Pancreas (tissue), 10 donors: ENCODE measurements around the gene POLD3. TPM values are rescaled to one million over a fixed set of nuclear protein-coding genes. Genes with fewer than 3 reads are reported as not detected.

Experiments used
- ATAC-seq, 4 donors: fragments of 200-7000 bp; cut with Tn5 transposase; one replicate each; pipeline versions ENCODE4 v1.8.0 to v1.9.1; 2020; ENCODE audit warnings: mild to moderate bottlenecking in 4 of 4, moderate library complexity in 4 of 4
- DNase-seq, 6 donors: peaks; one replicate each; pipeline ENCODE4 v3.0.0-alpha.2; 2020
- FAIRE-seq: peaks from 2 replicates; lab custom pipeline; 2012; peaks lifted over from hg19 to GRCh38; lab: Jason Lieb, UNC
- H3K27ac ChIP-seq, 4 donors: fragments of 200-600 bp; sonication (generic); 1 replicate in 3 of 4; 2 replicates in 1 of 4; pipeline versions ENCODE4 v1.5.0 to v1.8.0; 2020
- H3K27me3 ChIP-seq, 4 donors: fragments of 200-600 bp; one replicate each; pipeline ENCODE4 v1.8.0; 2021
- H3K36me3 ChIP-seq, 3 donors: fragments of 200-600 bp; sonication (generic) in 1 of 3; one replicate each; pipeline versions ENCODE4 v1.5.0 to v1.8.0; 2020 to 2021
- H3K4me1 ChIP-seq, 3 donors: fragments of 200-600 bp; one replicate each; pipeline ENCODE4 v1.8.0; 2021
- H3K4me3 ChIP-seq, 4 donors: fragments of 200-600 bp; sonication (generic) in 2 of 4; one replicate each; pipeline versions ENCODE4 v1.5.0 to v1.8.0; 2020 to 2021
- H3K9me3 ChIP-seq, 4 donors: fragments of 200-600 bp; one replicate each; pipeline ENCODE4 v1.8.0; 2021
- CTCF ChIP-seq, 4 donors: fragments of 200-600 bp; sonication (generic) in 3 of 4; IDR thresholded peaks; one replicate each; pipeline versions ENCODE4 v1.5.0 to v1.8.0; 2021; ENCODE audit warnings: antibody characterized with exemption in 4 of 4
- WGBS, 2 donors: extraction: QIAGEN DNeasy Blood & Tissue Kit; methylation state at CpG; one replicate each; pipeline ENCODE4 v1.1.7; 2013; 5-methylcytosine and 5-hydroxymethylcytosine counted together
- intact Hi-C, 3 donors: fragments of 100-400 bp; cut with DNase I; formaldehyde crosslinking; loops; one replicate each; pipeline versions ENCODE4 v1.11.1 to v1.14.2; 2022
- polyA plus RNA-seq, 2 donors: library from polyadenylated mRNA; stranded (reverse); fragments of 200-250 nt; gene quantifications; one replicate each; pipeline ENCODE4 v1.2.3, GENCODE V29; 2013
- total RNA-seq, 6 donors: library from RNA; stranded (reverse); fragmentation: NEBNext Ultra II Directional in 4 of 6; extraction: Animal tissue kit (Norgen Biotek cat#: 25700) in 4 of 6; gene quantifications; one replicate each; pipeline versions ENCODE4 v1.2.1 to v1.2.4, GENCODE V29; 2021 to 2023
- donor health status: healthy with polysubstance abuse.
- donor health status: DM: no; HTN: no; CAD: no; lungs with moderate emphysema.
- donor health status: DM: no; HTN: no; CAD: no.
- donor health status: control.
- donor health status: control.
- donor health status: Bipolar disorder and iron deficiency.
- donor health status: DM: yes; HTN: yes; CAD: no.
- donor health status: DM: no; HTN: no; CAD: no.
- donor health status: DM: no; HTN: no; CAD: no.
- donor health status: DM: yes; HTN: yes; CAD: no.

Gene POLD3
- total and polyA plus RNA-seq, 8 donors, result 7.2 to 14.0 (median 9.6) TPM

- ATAC-seq, result no peak
- Histone ChIP-seq H3K27ac (no peak overlapping the region), H3K36me3 (peaks cover 0 to 5% (median under 1%) of the 10 kb centered on the region in 3 donors), H3K4me3 (no peak overlapping the region), H3K9me3 (no peaks in the 10 kb centered on the region), H3K27me3 (no peaks in the 10 kb centered on the region), H3K4me1 (no peaks in the 10 kb centered on the region)
- DNase-seq, result no peak
- FAIRE-seq, result no peak
- 90 to 91% methylated on average over 2 of the region's 2 CpGs for WGBS, 2 donors
- intact Hi-C loops, result loop anchor here in 2 of 3 donors (10.0 kb wide), 2 partner anchors 95 to 105 kb away; partner anchors contain the start of gene CHRDL2 (in 1 of the 2)
- no peak for TF ChIP-seq CTCF (IDR thresholded peaks at IDR 0.05)
These were observed 37.7 kb downstream of the POLD3 start for GRCh38 chr11:74630043-74630442.

DNA sequence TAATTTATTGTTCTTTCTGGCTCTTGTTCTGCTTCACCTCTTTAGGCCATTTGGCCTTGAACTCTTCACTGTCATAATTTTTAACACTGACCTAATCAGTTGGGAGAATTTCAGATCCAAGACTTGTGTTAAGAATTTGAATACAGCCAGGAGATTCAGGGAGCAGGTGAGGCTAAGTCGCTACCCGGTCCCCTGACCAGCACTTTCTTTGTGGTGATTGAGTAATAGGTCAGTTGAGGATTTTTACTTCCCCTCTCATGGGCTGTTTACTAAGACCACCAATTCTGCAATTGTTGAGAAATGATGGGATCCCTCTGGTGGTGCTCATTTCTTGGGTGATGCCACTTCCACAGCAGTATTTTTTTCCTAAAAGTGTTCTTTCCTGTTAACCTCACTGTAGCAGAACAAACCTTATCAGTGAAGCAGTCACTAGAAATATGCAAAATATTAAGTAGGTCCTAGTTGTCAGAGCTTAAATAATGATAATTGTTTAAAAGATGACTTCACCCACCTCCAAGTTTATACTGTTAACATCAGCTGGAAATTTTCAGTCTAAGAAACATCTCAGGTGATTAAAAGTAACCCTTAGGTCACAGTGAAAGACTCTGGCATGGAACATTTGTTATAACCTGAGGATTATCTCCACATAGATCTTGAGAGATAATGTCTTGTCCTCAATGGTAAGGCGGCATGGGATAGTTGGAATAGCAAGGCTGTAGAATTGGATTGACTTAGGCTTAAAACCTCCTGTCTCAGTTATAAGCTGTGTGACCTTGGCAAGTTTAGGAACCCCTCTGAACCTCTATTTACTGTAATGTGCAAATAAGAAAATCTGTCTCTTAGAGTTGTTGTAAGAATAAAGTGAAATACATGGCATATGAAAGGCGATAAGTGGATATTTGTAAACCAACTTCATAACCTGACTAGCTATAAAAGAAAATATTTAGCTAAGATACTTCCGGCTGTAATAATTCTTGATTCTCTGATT is 41.3 kb downstream of the POLD3 start:
- no peak overlapping the region for H3K4me3 ChIP-seq
- no peaks in the 10 kb centered on the region for H3K4me1 ChIP-seq
- intact Hi-C loops, result loop anchor here in 2 of 3 donors (10.0 kb wide), 2 partner anchors 91 to 101 kb away; partner anchors contain the start of gene CHRDL2 (in 1 of the 2)
- no peaks in the 10 kb centered on the region for H3K9me3 ChIP-seq
- H3K27ac ChIP-seq, result no peak overlapping the region
- FAIRE-seq (no peak), ATAC-seq (no peak), DNase-seq (no peak)
- TF ChIP-seq CTCF (IDR thresholded peaks at IDR 0.05), result no peak
- no peaks in the 10 kb centered on the region for H3K27me3 ChIP-seq
- peaks cover 0 to 22% (median 6%) of the 10 kb centered on the region in 3 donors for H3K36me3 ChIP-seq
- WGBS, 2 donors, result 87% methylated on average over 5 of the region's 5 CpGs

- FAIRE-seq (no peak), DNase-seq (peak in 2 of 6 donors; percentile 19 to 33), ATAC-seq (peak; percentile 49 to 92 (median 88))
- peaks cover 0 to 22% (median 6%) of the 10 kb centered on the region in 3 donors for H3K36me3 ChIP-seq
- 44 to 53% methylated on average over 4 of the region's 4 CpGs for WGBS, 2 donors
- H3K4me1 ChIP-seq, result peaks cover 0 to 3% (median 0%) of the 10 kb centered on the region in 3 donors
- TF ChIP-seq CTCF (IDR thresholded peaks at IDR 0.05), result peak in 2 of 4 donors; percentile 18 to 22
- no peaks in the 10 kb centered on the region for H3K9me3 ChIP-seq
- intact Hi-C loops, result loop anchor here in 2 of 3 donors (10.0 kb wide), 2 partner anchors 90 to 100 kb away; partner anchors contain the start of gene CHRDL2 (in 1 of the 2)
- H3K27me3 ChIP-seq, result no peaks in the 10 kb centered on the region
- no peak overlapping the region for H3K4me3 ChIP-seq
- no peak overlapping the region for H3K27ac ChIP-seq
These were observed 42.2 kb downstream of the POLD3 start for GRCh38 chr11:74634537-74634936.

- H3K27me3 ChIP-seq, result no peaks in the 10 kb centered on the region
- 81 to 87% methylated on average over 1 of the region's 1 CpG for WGBS, 2 donors
- intact Hi-C loops, result loop anchor here in 2 of 3 donors (10.0 kb wide), 2 partner anchors 88 to 98 kb away; partner anchors contain the start of gene CHRDL2 (in 1 of the 2)
- no peak for TF ChIP-seq CTCF (IDR thresholded peaks at IDR 0.05)
- H3K36me3 ChIP-seq, result peaks cover 0 to 29% (median 6%) of the 10 kb centered on the region in 3 donors
- no peaks in the 10 kb centered on the region for H3K9me3 ChIP-seq
- no peak for FAIRE-seq
- no peak overlapping the region for H3K4me3 ChIP-seq
- DNase-seq, result no peak
- H3K27ac ChIP-seq, result no peak overlapping the region
- no peak for ATAC-seq
- peaks cover 0 to 7% (median 0%) of the 10 kb centered on the region in 3 donors for H3K4me1 ChIP-seq
These were observed 44.3 kb downstream of the POLD3 start for GRCh38 chr11:74636630-74637184.
